Large intestine (tissue), 12 donors: ENCODE results near the gene PAX8. TPM values are rescaled to one million over a fixed set of nuclear protein-coding genes. Genes with fewer than 3 reads are reported as not detected.
A peak's percentile ranks its signal among the peaks of the same experiment; 100 is the strongest.
"Not testable (repeated sequence)": the region's sequence is repeated elsewhere in the genome, so short reads cannot be mapped to it uniquely, and the experiment has no call there.

ENCODE experiments used
- DNase-seq, 2 donors: peaks; one replicate each; pipeline versions ENCODE4 v3.0.0 to v3.0.0-alpha.2; 2013
- H3K27ac ChIP-seq: one replicate; pipeline ENCODE4 v1.5.1; 2013; ENCODE audit warnings: low read length
- H3K27me3 ChIP-seq: 2 replicates; pipeline ENCODE4 v1.6.1; 2013; ENCODE audit warnings: low read length; ENCODE audit not compliant: control insufficient read depth, insufficient read depth
- H3K36me3 ChIP-seq: 2 replicates; pipeline ENCODE4 v1.6.1; 2013; ENCODE audit warnings: low read length; ENCODE audit not compliant: control insufficient read depth, insufficient read depth
- H3K4me1 ChIP-seq: one replicate; pipeline ENCODE4 v1.6.1; 2013; ENCODE audit warnings: low read length; ENCODE audit not compliant: control insufficient read depth, insufficient read depth
- H3K4me3 ChIP-seq: one replicate; pipeline ENCODE4 v1.5.1; 2013; ENCODE audit warnings: low read length
- H3K9me3 ChIP-seq: one replicate; pipeline ENCODE4 v1.6.1; 2013; ENCODE audit warnings: mild to moderate bottlenecking, low read depth, low read length, moderate library complexity; ENCODE audit not compliant: control insufficient read depth
- WGBS: methylation state at CpG from one replicate; pipeline ENCODE4 v1.1.5; 2013; ENCODE audit warnings: low lambda C conversion rate; ENCODE audit not compliant: insufficient coverage; 5-methylcytosine and 5-hydroxymethylcytosine counted together
- long read RNA-seq, 11 donors: transcript quantifications; one replicate each; lab custom pipeline, GENCODE V29; 2026
- polyA plus RNA-seq: library from polyadenylated mRNA; unstranded; fragments of 120-200 nt; gene quantifications from one replicate; pipeline ENCODE4 v1.2.1, GENCODE V29; 2013

PAX8 gene
- polyA plus RNA-seq, result 2.1 TPM
- long read RNA-seq, donor 1, partial matches to known transcripts, result 0 of 1 reads
- long read RNA-seq, donor 1, other reads (novel, unspliced or antisense), result 0 of 1 reads
- long read RNA-seq, donor 2, partial matches to known transcripts, result 7 of 9 reads
- long read RNA-seq, donor 2, other reads (novel, unspliced or antisense), result 0 of 9 reads
- long read RNA-seq, donor 3, result 0 reads
- long read RNA-seq, donor 4, result 0 reads
- long read RNA-seq, donor 5, partial matches to known transcripts, result 0 of 2 reads
- long read RNA-seq, donor 5, other reads (novel, unspliced or antisense), result 0 of 2 reads
- long read RNA-seq, donor 6, partial matches to known transcripts, result 0 of 2 reads
- long read RNA-seq, donor 6, other reads (novel, unspliced or antisense), result 0 of 2 reads
- long read RNA-seq, donor 7, result 0 reads
- long read RNA-seq, donor 8, partial matches to known transcripts, result 7 of 7 reads
- long read RNA-seq, donor 8, other reads (novel, unspliced or antisense), result 0 of 7 reads
- long read RNA-seq, donor 9, partial matches to known transcripts, result 0 of 1 reads
- long read RNA-seq, donor 9, other reads (novel, unspliced or antisense), result 0 of 1 reads
- long read RNA-seq, donor 10, partial matches to known transcripts, result 0 of 2 reads
- long read RNA-seq, donor 10, other reads (novel, unspliced or antisense), result 0 of 2 reads
- long read RNA-seq, donor 11, result 0 reads

GRCh38 chr2:113278742-113279139 lies at the start of gene PAX8:
TSS of gene PAX8 (minus strand) at chr2:113278921. CDS start at chr2:113278394, 527 bp downstream.
- Histone ChIP-seq H3K27ac (no peak within 1 kb of the TSS), H3K4me1 (peaks cover 42% of the 10 kb centered on the region), H3K27me3 (peaks cover 56% of the 10 kb centered on the region), H3K9me3 (peaks cover 16% of the 10 kb centered on the region), H3K36me3 (no peaks in the 10 kb centered on the region), H3K4me3 (no peak within 1 kb of the TSS)
- no peak for DNase-seq
- WGBS, result no CpG with 5 or more reads among the region's 18 CpGs

GRCh38 chr2:113328043-113328442 lies 49.3 kb upstream of the PAX8 start:
- no peak overlapping the region for H3K27ac ChIP-seq
- H3K4me1 ChIP-seq, result peaks cover 11% of the 10 kb centered on the region
- no peaks in the 10 kb centered on the region for H3K27me3 ChIP-seq
- H3K4me3 ChIP-seq, result no peak overlapping the region
- no CpG with 5 or more reads among the region's 3 CpGs for WGBS
- H3K36me3 ChIP-seq, result no peaks in the 10 kb centered on the region
- peak in 1 of 2 donors; percentile 5 for DNase-seq
- H3K9me3 ChIP-seq, result no peaks in the 10 kb centered on the region

- H3K27me3 ChIP-seq, H3K9me3 ChIP-seq, DNase-seq, H3K36me3 ChIP-seq: not testable (repeated sequence)
- no CpG with 5 or more reads among the region's 14 CpGs for WGBS
- H3K4me3 ChIP-seq, result peak overlapping the region; percentile 51
- H3K4me1 ChIP-seq, result peaks cover 11% of the 10 kb centered on the region
- H3K27ac ChIP-seq, result peak overlapping the region; percentile 70
Observed at GRCh38 chr2:113325161-113325731, 46.5 kb upstream of the PAX8 start.

- H3K36me3 ChIP-seq, result no peaks in the 10 kb centered on the region
- H3K27ac ChIP-seq, result peak overlapping the region; percentile 70
- H3K4me1 ChIP-seq, result peaks cover 11% of the 10 kb centered on the region
- WGBS, result 8% methylated on average over 1 of the region's 27 CpGs
- peak overlapping the region; percentile 51 for H3K4me3 ChIP-seq
- peak; percentile 40 to 77 for DNase-seq
- no peaks in the 10 kb centered on the region for H3K27me3 ChIP-seq
- no peaks in the 10 kb centered on the region for H3K9me3 ChIP-seq
Observed at GRCh38 chr2:113324684-113325160, 46.0 kb upstream of the PAX8 start.

GRCh38 chr2:113323129-113323528 lies 44.4 kb upstream of the PAX8 start:
- H3K27me3 ChIP-seq, H3K36me3 ChIP-seq, H3K9me3 ChIP-seq, H3K27ac ChIP-seq, DNase-seq, H3K4me3 ChIP-seq: not testable (repeated sequence)
- peaks cover 11% of the 10 kb centered on the region for H3K4me1 ChIP-seq
- no CpG with 5 or more reads among the region's 5 CpGs for WGBS

- H3K27me3 ChIP-seq, H3K36me3 ChIP-seq, H3K4me3 ChIP-seq, H3K9me3 ChIP-seq, H3K4me1 ChIP-seq, H3K27ac ChIP-seq, DNase-seq: not testable (repeated sequence)
- no CpG with 5 or more reads among the region's 7 CpGs for WGBS
Observed at GRCh38 chr2:113320106-113320505, 41.4 kb upstream of the PAX8 start.

GRCh38 chr2:113318941-113319340 lies 40.2 kb upstream of the PAX8 start:
- H3K4me1 ChIP-seq, H3K27me3 ChIP-seq, H3K4me3 ChIP-seq, H3K27ac ChIP-seq, H3K9me3 ChIP-seq, H3K36me3 ChIP-seq, DNase-seq: not testable (repeated sequence)
- WGBS, result no CpG with 5 or more reads among the region's 3 CpGs

GRCh38 chr2:113316085-113316484 lies 37.4 kb upstream of the PAX8 start:
- no peaks in the 10 kb centered on the region for H3K36me3 ChIP-seq
- H3K4me3 ChIP-seq, result no peak overlapping the region
- no peak for DNase-seq
- H3K9me3 ChIP-seq, result no peaks in the 10 kb centered on the region
- WGBS, result no CpG with 5 or more reads among the region's 2 CpGs
- H3K27me3 ChIP-seq, result no peaks in the 10 kb centered on the region
- H3K27ac ChIP-seq, result no peak overlapping the region
- H3K4me1 ChIP-seq, result peaks cover 3% of the 10 kb centered on the region

GRCh38 chr2:113314663-113315062 lies 35.9 kb upstream of the PAX8 start:
- not testable (repeated sequence) for DNase-seq, H3K27me3 ChIP-seq, H3K36me3 ChIP-seq, H3K4me3 ChIP-seq, H3K4me1 ChIP-seq, H3K9me3 ChIP-seq, H3K27ac ChIP-seq

- H3K27ac ChIP-seq, H3K4me1 ChIP-seq, H3K36me3 ChIP-seq, H3K9me3 ChIP-seq, H3K27me3 ChIP-seq, H3K4me3 ChIP-seq: not testable (repeated sequence)
- WGBS, result no CpG with 5 or more reads among the region's 3 CpGs
- peak; percentile 26 to 52 for DNase-seq
Observed at GRCh38 chr2:113314176-113314575, 35.5 kb upstream of the PAX8 start.
